ENCODE results near the gene UBXN7. TPM values are rescaled to one million over a fixed set of nuclear protein-coding genes. Genes with fewer than 3 reads are reported as not detected.
"Not testable (repeated sequence)": the region's sequence is repeated elsewhere in the genome, so short reads cannot be mapped to it uniquely, and the experiment has no call there.

UBXN7 gene
- total RNA-seq, 1 experiment from 2014 or later = 67.0 TPM

DNA sequence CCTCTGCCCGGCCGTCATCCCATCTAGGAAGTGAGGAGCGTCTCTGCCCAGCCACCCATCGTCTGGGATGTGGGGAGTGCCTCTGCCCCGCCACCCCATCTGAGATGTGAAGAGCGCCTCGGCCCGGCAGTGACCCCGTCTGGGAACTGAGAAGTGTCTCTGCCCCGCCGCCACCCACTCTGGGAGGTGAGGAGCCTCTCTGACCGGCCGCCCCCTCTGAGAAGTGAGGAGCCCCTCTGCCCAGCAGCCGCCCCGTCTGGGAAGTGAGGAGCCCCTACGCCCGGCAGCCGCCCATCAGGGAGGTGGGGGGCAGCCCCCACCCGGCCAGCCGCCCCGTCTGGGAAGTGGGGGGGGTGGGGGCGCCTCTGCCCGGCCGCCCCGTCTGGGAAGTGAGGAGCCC is 46.8 kb downstream of the UBXN7 start:
- H3K4me1 ChIP-seq (ENCODE audit: control insufficient read depth in 1 of 2, insufficient read depth in 2 of 2, low read length in 2 of 2); H3K9me2 ChIP-seq (ENCODE audit: insufficient read depth); BruUV-seq (replicated peaks); H3K79me2 ChIP-seq (ENCODE audit: insufficient read depth, low read length); CTCF ChIA-PET; RAD21 ChIA-PET (ENCODE audit: low non-redundant PET in 1 of 2, low total read pairs in 2 of 2, uncharacterized antibody in 2 of 2, unreplicated experiment in 2 of 2); DNase-seq (ENCODE audit: low read depth, low spot score); H3K27me3 ChIP-seq (ENCODE audit: insufficient read depth, low read length); intact Hi-C loops (cut with micrococcal nuclease); ATAC-seq; H3K9me3 ChIP-seq (ENCODE audit: control insufficient read depth in 1 of 2, insufficient read depth in 1 of 2, low read depth in 1 of 2, low read length in 2 of 2); POLR2A ChIA-PET; H3K4me2 ChIP-seq (ENCODE audit: low read length); H3K9ac ChIP-seq (ENCODE audit: low read length); H2AFZ ChIP-seq (ENCODE audit: low read depth, low read length, poor library complexity, severe bottlenecking); H3K27ac ChIP-seq (ENCODE audit: low read depth, low read length); H3K4me3 ChIP-seq (replicated peaks in 1 of 2; ENCODE audit: low read depth in 1 of 2, low read length in 2 of 2); H4K20me1 ChIP-seq (ENCODE audit: insufficient read depth): not testable (repeated sequence)
- H3K36me3 ChIP-seq (ENCODE audit: control insufficient read depth in 1 of 2, insufficient read depth in 2 of 2, low read length in 2 of 2) = peaks cover 2 to 10% of the 10 kb centered on the region in 2 experiments; a peak in 1 of 4 replicates

DNA sequence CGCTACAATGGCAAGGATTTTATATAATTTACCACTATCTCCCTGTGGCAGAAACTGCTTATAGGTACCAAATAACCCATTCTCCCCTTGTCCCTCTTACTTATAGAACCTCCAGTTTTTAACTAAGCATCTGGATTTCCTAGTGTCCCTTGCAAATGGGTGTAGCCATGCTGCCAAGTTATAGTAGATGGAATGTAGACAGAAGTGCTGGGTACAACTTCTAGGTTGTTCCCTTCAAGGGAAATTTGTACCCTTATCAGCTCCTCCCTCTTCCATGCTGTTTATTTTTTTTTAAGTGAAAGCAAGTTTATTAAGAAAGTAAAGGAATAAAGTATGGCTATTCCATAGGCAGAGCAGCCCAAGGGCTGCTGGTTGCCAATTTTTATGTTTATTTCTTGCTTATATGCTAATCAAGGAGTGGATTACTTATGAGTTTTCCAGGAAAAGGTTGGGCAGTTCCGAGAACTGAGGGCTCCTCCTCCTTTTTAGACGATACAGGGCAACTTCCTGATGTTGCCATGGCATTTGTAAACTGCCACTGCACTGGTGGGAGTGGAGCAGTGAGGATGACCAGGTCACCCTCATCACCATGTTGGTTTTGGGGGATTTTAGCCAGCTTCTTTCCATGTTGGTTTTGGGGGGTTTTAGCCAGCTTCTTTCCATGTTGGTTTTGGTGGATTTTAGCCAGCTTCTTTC is 53.9 kb downstream of the UBXN7 start:
- Histone ChIP-seq H3K4me1 (ENCODE audit: control insufficient read depth in 1 of 2, insufficient read depth in 2 of 2, low read length in 2 of 2) (0 out of 4 replicates have a peak, but pooled peaks cover 0 to under 1% of the 10 kb centered on the region in 2 experiments), H3K9me2 (ENCODE audit: insufficient read depth) (no peaks in the 10 kb centered on the region), H2AFZ (ENCODE audit: low read depth, low read length, poor library complexity, severe bottlenecking) (no peak overlapping the region), H3K9me3 (ENCODE audit: control insufficient read depth in 1 of 2, insufficient read depth in 1 of 2, low read depth in 1 of 2, low read length in 2 of 2) (no peaks in the 10 kb centered on the region), H3K27ac (ENCODE audit: low read depth, low read length) (no peak overlapping the region), H3K79me2 (ENCODE audit: insufficient read depth, low read length) (no peaks in the 10 kb centered on the region), H3K9ac (ENCODE audit: low read length) (no peak overlapping the region), H4K20me1 (ENCODE audit: insufficient read depth) (no peaks in the 10 kb centered on the region), H3K36me3 (ENCODE audit: control insufficient read depth in 1 of 2, insufficient read depth in 2 of 2, low read length in 2 of 2) (no peaks in the 10 kb centered on the region), H3K27me3 (ENCODE audit: insufficient read depth, low read length) (no peaks in the 10 kb centered on the region), H3K4me2 (ENCODE audit: low read length) (no peak overlapping the region), H3K4me3 (replicated peaks in 1 of 2; ENCODE audit: low read depth in 1 of 2, low read length in 2 of 2) (no peak overlapping the region)
- ChIA-PET CTCF (no interaction called here), RAD21 (ENCODE audit: low non-redundant PET in 1 of 2, low total read pairs in 2 of 2, uncharacterized antibody in 2 of 2, unreplicated experiment in 2 of 2) (no interaction called here), POLR2A (no interaction called here)
- ATAC-seq (no peak), DNase-seq (ENCODE audit: low read depth, low spot score) (no peak)
- intact Hi-C loops (cut with micrococcal nuclease) = no loop called here
- no TSS peak for BruUV-seq (replicated peaks)
- TF ChIP-seq POLR2A (IDR thresholded peaks at IDR 0.05; ENCODE audit: borderline replicate concordance, extremely low read depth, insufficient read depth, insufficient read length) (no peak), SRF (IDR thresholded peaks at IDR 0.05; ENCODE audit: low read depth) (no peak), EZH2 (IDR thresholded peaks at IDR 0.05) (no peak), EGR1 (IDR thresholded peaks at IDR 0.05; ENCODE audit: low read depth) (no peak), SP1 (IDR thresholded peaks at IDR 0.05; ENCODE audit: low read depth) (no peak), FOSL1 (IDR thresholded peaks at IDR 0.05; ENCODE audit: low read depth) (no peak)
- TF ChIP-seq, protein P1, sequence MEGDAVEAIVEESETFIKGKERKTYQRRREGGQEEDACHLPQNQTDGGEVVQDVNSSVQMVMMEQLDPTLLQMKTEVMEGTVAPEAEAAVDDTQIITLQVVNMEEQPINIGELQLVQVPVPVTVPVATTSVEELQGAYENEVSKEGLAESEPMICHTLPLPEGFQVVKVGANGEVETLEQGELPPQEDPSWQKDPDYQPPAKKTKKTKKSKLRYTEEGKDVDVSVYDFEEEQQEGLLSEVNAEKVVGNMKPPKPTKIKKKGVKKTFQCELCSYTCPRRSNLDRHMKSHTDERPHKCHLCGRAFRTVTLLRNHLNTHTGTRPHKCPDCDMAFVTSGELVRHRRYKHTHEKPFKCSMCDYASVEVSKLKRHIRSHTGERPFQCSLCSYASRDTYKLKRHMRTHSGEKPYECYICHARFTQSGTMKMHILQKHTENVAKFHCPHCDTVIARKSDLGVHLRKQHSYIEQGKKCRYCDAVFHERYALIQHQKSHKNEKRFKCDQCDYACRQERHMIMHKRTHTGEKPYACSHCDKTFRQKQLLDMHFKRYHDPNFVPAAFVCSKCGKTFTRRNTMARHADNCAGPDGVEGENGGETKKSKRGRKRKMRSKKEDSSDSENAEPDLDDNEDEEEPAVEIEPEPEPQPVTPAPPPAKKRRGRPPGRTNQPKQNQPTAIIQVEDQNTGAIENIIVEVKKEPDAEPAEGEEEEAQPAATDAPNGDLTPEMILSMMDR (IDR thresholded peaks at IDR 0.05 in 2 of 3, conservative IDR thresholded peaks at IDR 0.05 in 1 of 3; ENCODE audit: borderline replicate concordance in 1 of 3, insufficient read depth in 1 of 3, low read depth in 2 of 3, low read length in 2 of 3) = no peak
